ENCODE data around the gene ESF1. TPM values are rescaled to one million over a fixed set of nuclear protein-coding genes. Genes with fewer than 3 reads are reported as not detected.

The ESF1 gene
- total RNA-seq, 1 experiment from 2014 or later = 22.7 TPM

- no peak overlapping the region for H3K4me3 ChIP-seq (ENCODE audit: low read depth, low read length)
- ChIA-PET POLR2A (no interaction called here), CTCF (no interaction called here)
- no peaks in the 10 kb centered on the region for H3K36me3 ChIP-seq (ENCODE audit: control insufficient read depth, insufficient read depth, low read length)
- Mint-ChIP-seq H3K27ac (ENCODE audit: unreplicated experiment) (peak overlapping the region; percentile 80), H3K36me3 (ENCODE audit: insufficient read depth, unreplicated experiment) (peaks cover 18% of the 10 kb centered on the region), H3K9me3 (ENCODE audit: unreplicated experiment) (peaks cover 18% of the 10 kb centered on the region), H3K4me3 (ENCODE audit: unreplicated experiment) (no peak overlapping the region), H3K4me1 (ENCODE audit: low read depth, unreplicated experiment) (peaks cover 17% of the 10 kb centered on the region), H3K27me3 (ENCODE audit: insufficient read depth, unreplicated experiment) (no peaks in the 10 kb centered on the region)
- BruUV-seq (replicated peaks) = no TSS peak
- peaks cover 24% of the 10 kb centered on the region for H3K4me1 ChIP-seq
- intact Hi-C loops (cut with micrococcal nuclease; ENCODE audit: unreplicated experiment) = no loop called here
- TF ChIP-seq CTCF (IDR thresholded peaks at IDR 0.05; ENCODE audit: insufficient read depth in 1 of 2, low read depth in 1 of 2, low read length in 1 of 2, severe bottlenecking in 1 of 2, unreplicated experiment in 1 of 2) = no peak
- no peak for DNase-seq
- H3K27me3 ChIP-seq (replicated peaks; ENCODE audit: control insufficient read depth, insufficient read depth, low read length) = no peaks in the 10 kb centered on the region
- H3K9me3 ChIP-seq = 0 out of 2 replicates have a peak, but pooled peaks cover 3% of the 10 kb centered on the region
These were observed 105.8 kb downstream of the ESF1 start for GRCh38 chr20:13678944-13679343.

GRCh38 chr20:13677241-13677640 lies 107.5 kb downstream of the ESF1 start:
- H3K36me3 ChIP-seq (ENCODE audit: control insufficient read depth, insufficient read depth, low read length) = no peaks in the 10 kb centered on the region
- H3K4me3 Mint-ChIP-seq (ENCODE audit: unreplicated experiment) = no peak overlapping the region

GRCh38 chr20:13676682-13677081 lies 108.0 kb downstream of the ESF1 start:
- peaks cover 7% of the 10 kb centered on the region for H3K4me1 ChIP-seq
- H3K9me3 Mint-ChIP-seq (ENCODE audit: unreplicated experiment) = peaks cover 18% of the 10 kb centered on the region
- H3K9me3 ChIP-seq = 0 out of 2 replicates have a peak, but pooled peaks cover 3% of the 10 kb centered on the region
- ChIA-PET POLR2A (no interaction called here), CTCF (no interaction called here)
- no peaks in the 10 kb centered on the region for H3K36me3 ChIP-seq (ENCODE audit: control insufficient read depth, insufficient read depth, low read length)
- DNase-seq = no peak
- no peak overlapping the region for H3K4me3 ChIP-seq (ENCODE audit: low read depth, low read length)
- H3K4me3 Mint-ChIP-seq (ENCODE audit: unreplicated experiment) = no peak overlapping the region
- peaks cover 7% of the 10 kb centered on the region for H3K4me1 Mint-ChIP-seq (ENCODE audit: low read depth, unreplicated experiment)
- no peak for TF ChIP-seq CTCF (IDR thresholded peaks at IDR 0.05; ENCODE audit: insufficient read depth in 1 of 2, low read depth in 1 of 2, low read length in 1 of 2, severe bottlenecking in 1 of 2, unreplicated experiment in 1 of 2)
- H3K36me3 Mint-ChIP-seq (ENCODE audit: insufficient read depth, unreplicated experiment) = peaks cover 12% of the 10 kb centered on the region
- BruUV-seq (replicated peaks) = no TSS peak
- H3K27ac Mint-ChIP-seq (ENCODE audit: unreplicated experiment) = no peak overlapping the region
- H3K27me3 ChIP-seq (replicated peaks; ENCODE audit: control insufficient read depth, insufficient read depth, low read length) = no peaks in the 10 kb centered on the region
- no peaks in the 10 kb centered on the region for H3K27me3 Mint-ChIP-seq (ENCODE audit: insufficient read depth, unreplicated experiment)
- intact Hi-C loops (cut with micrococcal nuclease; ENCODE audit: unreplicated experiment) = no loop called here

More at GRCh38 chr20:13677241-13677640, 107.5 kb downstream of the ESF1 start:
- no peak for DNase-seq
- Mint-ChIP-seq H3K9me3 (ENCODE audit: unreplicated experiment) (peaks cover 18% of the 10 kb centered on the region), H3K27me3 (ENCODE audit: insufficient read depth, unreplicated experiment) (no peaks in the 10 kb centered on the region), H3K36me3 (ENCODE audit: insufficient read depth, unreplicated experiment) (peaks cover 12% of the 10 kb centered on the region), H3K27ac (ENCODE audit: unreplicated experiment) (no peak overlapping the region), H3K4me1 (ENCODE audit: low read depth, unreplicated experiment) (peaks cover 7% of the 10 kb centered on the region)
- no TSS peak for BruUV-seq (replicated peaks)
- no peaks in the 10 kb centered on the region for H3K27me3 ChIP-seq (replicated peaks; ENCODE audit: control insufficient read depth, insufficient read depth, low read length)
- H3K4me3 ChIP-seq (ENCODE audit: low read depth, low read length) = no peak overlapping the region
- intact Hi-C loops (cut with micrococcal nuclease; ENCODE audit: unreplicated experiment) = no loop called here
- 0 out of 2 replicates have a peak, but pooled peaks cover 3% of the 10 kb centered on the region for H3K9me3 ChIP-seq
- H3K4me1 ChIP-seq = peaks cover 12% of the 10 kb centered on the region
- POLR2A ChIA-PET = no interaction called here
- TF ChIP-seq CTCF (IDR thresholded peaks at IDR 0.05; ENCODE audit: insufficient read depth in 1 of 2, low read depth in 1 of 2, low read length in 1 of 2, severe bottlenecking in 1 of 2, unreplicated experiment in 1 of 2) = no peak
- CTCF ChIA-PET = no interaction called here

All from Caco-2 (cell line).